GM19395 (cell line): Measurements from ENCODE around the gene NDUFA8.
A peak's percentile ranks its signal among the peaks of the same experiment; 100 is the strongest.

Experiments
- ATAC-seq: cut with Tn5 transposase; IDR thresholded peaks from one replicate; pipeline ENCODE4 v1.9.1; 2021; ENCODE audit warnings: mild to moderate bottlenecking, moderate library complexity; ENCODE audit not compliant: unreplicated experiment

NDUFA8 gene

GRCh38 chr9:122186301-122186700, 26.7 kb upstream of the NDUFA8 start:
- ATAC-seq: no peak

DNA sequence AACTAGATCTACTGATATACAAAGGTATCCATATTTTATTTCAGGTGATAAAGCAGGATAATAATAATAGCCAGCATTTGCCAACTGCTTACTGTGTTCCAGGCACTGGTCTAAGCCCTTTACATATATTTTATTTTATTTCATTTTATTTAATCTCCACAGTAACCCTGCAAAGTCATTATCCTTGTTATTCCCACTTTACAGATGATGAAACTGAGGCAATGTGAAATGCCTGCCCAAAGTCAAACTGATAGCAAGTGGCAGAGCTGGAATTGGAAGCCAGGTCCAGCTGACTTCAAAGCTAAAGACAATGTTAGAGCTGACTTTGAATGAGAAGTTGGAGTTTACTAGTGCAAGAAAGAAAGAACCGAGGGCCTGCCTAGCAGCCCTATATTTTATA, 25.0 kb upstream of the NDUFA8 start:
- no peak for ATAC-seq

DNA sequence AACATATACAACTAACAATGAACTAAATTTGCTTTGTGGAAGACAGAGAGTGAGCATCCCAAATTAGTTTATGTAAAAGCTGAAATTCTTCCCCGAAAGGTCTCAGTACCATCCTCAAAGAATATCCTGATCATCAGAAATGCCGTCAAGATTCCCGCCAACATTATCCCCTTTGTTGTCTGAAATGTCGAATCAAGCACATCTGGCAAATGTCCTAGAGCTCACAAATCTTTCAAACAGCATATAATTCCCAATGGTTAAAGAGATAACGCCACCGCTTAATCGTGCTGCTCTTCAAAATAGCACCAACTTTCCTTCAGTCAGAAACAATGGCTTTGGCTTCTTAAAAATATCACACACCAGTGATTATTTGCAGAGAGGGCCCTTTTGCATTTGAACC, 23.9 kb upstream of the NDUFA8 start:
- ATAC-seq: no peak

- ATAC-seq: no peak
Measured at GRCh38 chr9:122180633-122181032, 21.1 kb upstream of the NDUFA8 start.

- ATAC-seq: no peak
Measured at GRCh38 chr9:122179690-122180074, 20.1 kb upstream of the NDUFA8 start.

DNA sequence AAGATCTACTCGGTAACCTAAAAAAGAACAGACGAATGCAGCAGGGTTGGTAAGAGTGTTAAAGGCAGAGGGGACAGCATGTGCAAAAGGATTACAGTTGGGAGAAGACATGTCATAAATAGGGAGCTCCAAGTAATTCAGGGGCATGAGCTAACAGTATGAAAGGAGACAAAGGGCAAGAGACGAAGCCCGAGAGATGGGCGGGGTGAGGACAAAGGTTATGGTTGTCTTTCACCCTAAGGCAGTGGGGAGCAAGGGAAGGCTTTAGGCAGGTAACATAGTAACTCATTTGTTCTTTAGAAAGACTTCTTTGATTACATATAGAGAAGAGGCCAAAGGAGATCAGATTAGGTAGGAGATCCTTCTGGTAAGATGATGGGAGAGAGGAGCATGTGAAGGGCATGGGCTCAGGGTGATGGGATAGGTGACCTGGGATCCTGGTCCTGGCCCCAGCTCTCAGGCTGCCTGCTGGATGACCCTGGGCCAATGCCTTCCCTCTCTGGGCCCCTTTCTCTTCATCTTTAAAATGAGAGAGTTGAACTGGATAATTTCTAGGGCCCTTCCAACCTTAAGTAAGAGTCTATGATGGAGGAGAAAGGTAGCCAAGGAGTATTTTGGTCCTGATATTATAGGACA, 19.6 kb upstream of the NDUFA8 start:
- no peak for ATAC-seq

GRCh38 chr9:122176916-122177315, 17.3 kb upstream of the NDUFA8 start:
- no peak for ATAC-seq

GRCh38 chr9:122173670-122174069, 14.1 kb upstream of the NDUFA8 start:
- no peak for ATAC-seq

DNA sequence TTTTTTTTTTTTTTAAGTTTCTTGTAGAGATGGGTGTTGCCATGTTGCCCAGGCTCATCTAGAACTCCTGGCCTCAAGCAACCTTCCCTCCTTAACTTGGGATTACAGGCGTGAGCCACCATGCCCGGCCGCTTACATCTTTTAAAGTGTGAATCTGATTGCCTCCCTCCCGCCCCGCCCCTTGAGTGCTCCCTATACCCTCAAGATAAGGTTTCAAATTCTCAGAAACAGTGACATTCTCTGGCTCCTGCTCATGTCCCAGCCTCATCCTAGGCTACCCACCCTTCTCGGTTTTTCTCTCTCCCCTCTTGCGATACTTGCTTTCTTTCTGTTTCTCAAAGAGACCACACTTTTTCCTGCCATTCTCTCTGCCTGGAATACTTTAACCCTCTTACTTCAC, 12.6 kb upstream of the NDUFA8 start:
- ATAC-seq: no peak

DNA sequence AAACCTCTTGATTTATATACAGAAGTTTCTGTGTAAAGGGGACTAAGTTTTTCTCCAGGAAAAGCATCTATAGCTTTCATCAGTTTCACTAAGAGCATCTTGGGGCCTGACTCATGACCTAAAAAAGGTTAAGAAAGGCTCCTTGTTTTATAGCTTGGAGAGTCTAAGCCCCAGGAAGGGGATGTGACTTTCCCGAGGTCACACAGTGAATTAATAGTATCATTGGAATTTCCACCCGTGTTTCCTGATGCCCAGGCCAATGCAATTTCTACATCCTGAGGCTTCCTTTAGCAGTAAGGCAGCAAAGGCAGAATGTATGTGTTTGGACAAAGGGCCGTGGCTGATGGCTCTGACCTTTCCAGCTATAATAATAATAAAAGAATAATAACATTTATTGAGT, 8.8 kb upstream of the NDUFA8 start:
- ATAC-seq: no peak

GRCh38 chr9:122164286-122164685, 4.7 kb upstream of the NDUFA8 start:
- ATAC-seq: no peak

DNA sequence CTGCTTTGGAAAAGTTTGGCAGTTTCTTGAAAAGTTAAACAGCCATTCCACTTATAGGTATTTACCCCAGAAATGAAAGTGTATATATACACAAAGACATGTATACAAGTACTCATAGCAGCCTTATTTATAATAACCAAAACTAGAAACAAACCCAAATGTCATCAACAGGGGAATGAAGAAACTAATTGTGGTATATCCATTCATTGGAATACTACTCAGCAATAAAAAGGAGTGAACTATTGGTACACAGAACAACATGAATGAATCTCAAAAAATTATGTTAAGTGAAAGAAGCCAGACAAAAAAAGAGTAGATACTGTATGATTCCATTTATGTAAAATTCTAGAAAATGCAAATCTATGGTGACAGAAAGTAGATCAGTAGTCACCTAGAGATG, 2.8 kb upstream of the NDUFA8 start:
- ATAC-seq: no peak

- ATAC-seq: peak; percentile 2
Measured at GRCh38 chr9:122159925-122160246, 307 bp upstream of the NDUFA8 start.

DNA sequence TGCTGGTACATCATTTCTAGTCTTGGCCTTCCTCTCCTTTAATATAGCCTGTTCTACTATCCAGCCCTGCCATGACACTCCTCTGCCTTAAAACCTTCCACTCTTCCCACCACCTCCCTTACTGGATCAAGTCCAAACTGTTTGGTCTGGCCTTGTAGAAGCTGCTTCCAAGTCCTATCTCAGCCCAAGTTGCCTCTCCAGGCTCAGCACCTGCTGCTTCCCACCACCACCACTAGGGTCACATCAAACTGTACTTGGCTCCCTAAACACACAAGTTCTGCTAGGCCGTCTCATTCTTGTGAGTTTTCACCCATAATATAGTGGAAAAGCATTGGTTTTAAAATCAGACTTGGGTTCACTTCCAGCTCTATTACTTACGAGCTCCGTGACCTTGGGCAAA, 1.4 kb downstream of the NDUFA8 start:
- peak; percentile 40 for ATAC-seq

GRCh38 chr9:122155796-122156195, 3.8 kb downstream of the NDUFA8 start:
- ATAC-seq: no peak

- ATAC-seq: no peak
Measured at GRCh38 chr9:122151267-122151828, 8.2 kb downstream of the NDUFA8 start.

GRCh38 chr9:122145592-122145863, 14.1 kb downstream of the NDUFA8 start:
- no peak for ATAC-seq

DNA sequence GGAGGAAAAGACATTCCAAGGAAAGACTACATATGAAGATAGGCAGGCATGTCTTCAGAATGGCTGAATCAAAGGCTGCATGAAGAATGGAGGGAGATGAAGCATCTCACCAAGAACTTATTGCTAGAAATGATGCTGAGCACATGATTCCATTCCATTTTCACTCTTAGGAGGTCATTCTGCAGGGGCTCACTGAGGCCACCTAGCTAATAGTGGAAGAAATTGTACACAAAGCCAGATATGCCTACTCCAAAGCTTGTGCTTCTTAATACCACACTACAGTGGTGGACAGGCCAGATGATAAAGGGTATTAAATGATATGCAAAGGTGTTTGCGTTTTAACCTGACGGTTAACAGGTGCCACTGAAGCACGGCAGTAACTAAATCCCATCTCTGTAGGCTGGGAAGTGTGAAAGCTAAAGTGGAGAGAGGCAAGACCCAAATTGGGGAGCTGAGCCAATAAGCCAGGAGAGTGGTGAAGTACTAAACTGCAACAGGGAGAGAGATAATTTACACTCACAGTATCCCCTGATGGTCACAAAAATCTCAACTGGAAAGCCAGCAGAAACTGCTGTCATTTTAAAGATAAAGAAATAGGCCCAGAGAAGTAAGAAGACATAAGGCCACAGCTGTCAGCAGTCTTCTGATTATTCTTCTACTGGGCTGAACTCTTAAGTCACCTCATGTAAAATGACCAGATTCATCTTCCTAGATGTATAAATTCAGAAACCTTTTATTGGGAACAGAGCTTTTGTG, 14.6 kb downstream of the NDUFA8 start:
- no peak for ATAC-seq

- no peak for ATAC-seq
Measured at GRCh38 chr9:122143876-122144405, 15.6 kb downstream of the NDUFA8 start.

DNA sequence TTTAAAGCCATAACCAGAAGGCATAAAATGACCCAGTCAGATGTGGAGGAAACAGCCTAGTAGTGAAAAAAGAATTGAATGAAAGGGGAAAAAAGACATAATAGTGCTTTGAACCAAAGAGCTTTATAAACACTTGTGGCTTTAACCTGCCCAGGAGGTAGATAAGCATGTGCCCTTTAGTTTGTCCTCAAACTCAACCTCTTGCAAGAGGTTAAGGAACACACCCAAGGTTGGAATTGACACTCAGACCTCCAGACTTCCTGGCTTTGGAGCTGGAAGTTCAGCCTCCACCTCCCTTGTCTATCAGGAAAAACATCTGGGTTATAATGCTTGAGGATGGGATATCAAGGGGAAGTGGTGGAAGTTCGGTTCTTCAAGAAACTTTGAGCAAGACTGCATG, 16.3 kb downstream of the NDUFA8 start:
- ATAC-seq: no peak

DNA sequence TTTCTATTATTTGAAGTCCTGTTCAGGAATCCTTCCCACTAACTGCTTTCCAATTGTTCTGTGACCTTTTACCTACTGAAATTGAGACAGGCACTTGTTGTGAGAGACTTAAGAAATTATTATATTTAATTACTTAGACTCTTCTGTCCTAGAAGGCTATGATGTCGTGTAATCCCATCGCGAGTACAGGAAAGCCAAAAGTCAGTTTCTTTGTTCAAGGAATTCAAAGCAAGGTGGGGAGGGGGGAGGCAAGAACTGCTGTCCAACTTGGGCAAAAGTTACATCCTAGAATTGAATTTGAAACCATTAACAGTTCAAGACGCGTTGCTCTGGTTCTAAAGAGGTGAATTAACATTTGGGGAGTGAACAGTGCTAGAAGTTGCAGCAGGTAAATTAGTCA, 17.9 kb downstream of the NDUFA8 start:
- no peak for ATAC-seq

DNA sequence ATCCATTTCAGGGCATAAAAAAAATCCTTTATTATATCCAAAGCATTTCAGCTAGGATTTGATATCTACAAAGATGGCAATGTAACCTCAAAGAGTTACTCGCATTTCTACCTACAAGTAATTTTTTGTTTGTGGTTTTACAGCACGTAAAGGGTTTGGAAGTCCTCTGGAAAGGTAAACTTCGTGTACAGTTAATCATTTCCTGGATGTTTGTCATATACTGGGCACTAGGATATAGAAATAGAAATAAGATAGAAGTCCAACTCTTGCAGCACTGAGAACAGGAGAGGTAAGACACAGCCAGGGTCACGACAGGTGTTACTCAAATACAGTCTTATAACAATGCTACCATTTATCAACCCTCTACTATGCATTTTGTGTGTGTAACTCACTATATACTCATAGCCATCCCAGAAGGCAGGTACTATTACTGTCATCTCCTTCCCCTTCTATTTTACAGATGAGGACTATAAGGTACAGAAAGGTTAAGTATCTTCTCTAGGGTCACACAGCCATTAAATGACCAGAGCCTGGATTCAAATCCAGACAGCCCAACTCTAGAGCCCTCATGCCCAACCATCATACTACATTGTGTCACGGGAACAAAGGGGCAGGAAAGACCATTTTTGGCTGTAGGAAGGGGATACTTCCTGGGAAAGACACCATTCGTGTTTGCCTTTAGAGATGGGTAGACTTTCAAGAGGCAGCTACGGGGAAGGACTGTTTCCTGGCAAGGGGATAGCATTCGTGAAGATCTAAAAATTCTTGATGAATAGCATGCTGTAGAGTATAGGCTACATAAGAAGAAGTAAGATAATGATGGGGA, 19.0 kb downstream of the NDUFA8 start:
- ATAC-seq: no peak
